Sciatic nerve (tissue), 2 donors: ENCODE data around the gene MYO1E. TPM values are rescaled to one million over a fixed set of nuclear protein-coding genes. Genes with fewer than 3 reads are reported as not detected.
"Not testable (repeated sequence)": the region's sequence is repeated elsewhere in the genome, so short reads cannot be mapped to it uniquely, and the experiment has no call there.

ENCODE experiments used
- ATAC-seq: fragments of 200-7000 bp; cut with Tn5 transposase; one replicate; pipeline ENCODE4 v1.9.1; 2020; ENCODE audit warnings: mild to moderate bottlenecking, moderate library complexity
- DNase-seq: peaks from one replicate; pipeline ENCODE4 v3.0.0-alpha.2; 2020; ENCODE audit warnings: low spot score
- intact Hi-C: fragments of 100-400 bp; cut with DNase I; formaldehyde crosslinking; loops from one replicate; pipeline ENCODE4 v1.14.2; 2022
- total RNA-seq: library from RNA; stranded (reverse); fragmentation: NEBNext Ultra II Directional; extraction: Animal tissue kit (Norgen Biotek cat#: 25700); gene quantifications from one replicate; pipeline ENCODE4 v1.2.1, GENCODE V29; 2021
- donor health status: DM: no; HTN: no; CAD: no.
- donor health status: DM: no; HTN: no; CAD: no.

MYO1E gene
- total RNA-seq, 1 donor from 2014 or later = 146 TPM

DNA sequence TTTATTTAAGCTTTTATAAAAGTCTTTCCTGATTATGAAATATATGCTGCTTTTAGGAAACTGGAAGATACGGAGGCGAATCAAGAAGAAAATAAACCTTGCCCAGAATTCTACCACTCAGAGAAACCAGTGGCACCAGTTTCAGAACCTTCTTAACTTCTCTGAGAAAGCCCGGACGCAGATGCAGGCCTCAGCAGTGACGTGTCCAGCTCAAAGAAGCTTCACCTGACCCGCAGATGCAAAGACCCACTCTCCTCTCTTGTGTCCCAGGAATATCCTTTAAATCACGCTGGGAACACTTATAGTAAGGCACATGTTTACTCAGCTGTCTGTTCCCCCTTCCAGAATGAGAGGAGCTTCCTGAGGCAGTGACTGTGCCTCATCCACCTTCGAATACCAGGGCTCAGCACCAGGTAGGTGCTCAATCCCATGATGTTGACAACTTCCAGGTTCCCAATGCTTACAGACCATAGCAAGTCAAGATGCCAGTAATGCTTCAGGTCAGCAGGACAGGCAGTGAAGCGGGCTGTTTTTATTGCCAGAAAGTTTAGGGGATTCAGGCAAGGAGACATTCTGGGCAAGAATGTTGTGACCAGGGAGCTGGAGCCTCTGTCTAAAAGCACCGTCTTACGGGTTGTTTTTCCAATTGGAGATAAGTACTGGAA, 205.9 kb downstream of the MYO1E start:
- ATAC-seq (no peak), DNase-seq (no peak)
- intact Hi-C loops = no loop called here

DNA sequence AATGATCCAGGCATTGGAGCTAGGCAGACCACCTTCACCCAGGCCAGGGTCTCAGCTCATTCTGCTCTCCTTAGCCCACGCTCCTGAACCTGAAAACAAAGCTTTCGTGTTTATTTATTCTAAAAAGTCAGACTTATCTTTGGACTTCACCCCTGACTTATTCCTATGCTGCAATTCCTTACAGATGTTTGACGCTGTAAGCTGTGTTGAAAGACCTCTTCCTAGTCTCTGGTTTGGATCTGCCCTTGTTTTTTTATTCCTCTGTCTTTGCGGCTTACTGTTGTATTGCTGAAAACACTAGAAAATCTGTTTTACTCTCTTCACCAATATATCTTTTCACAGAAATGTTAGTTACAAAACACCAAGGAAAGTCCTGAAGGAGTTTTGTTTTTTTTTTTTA, 206.5 kb downstream of the MYO1E start:
- DNase-seq = no peak

GRCh38 chr15:59165726-59166125, 206.9 kb downstream of the MYO1E start:
- intact Hi-C loops = no loop called here
- DNase-seq = no peak
- no peak for ATAC-seq

More for the DNA sequence above, 206.5 kb downstream of the MYO1E start:
- intact Hi-C loops = no loop called here
- peak; percentile 73 for ATAC-seq

GRCh38 chr15:59162080-59162479, 210.6 kb downstream of the MYO1E start:
- not testable (repeated sequence) for DNase-seq, ATAC-seq
- intact Hi-C loops = loop anchor here (5.0 kb wide), 1 partner anchor 1125 kb away; no protein-coding TSS in a partner anchor

DNA sequence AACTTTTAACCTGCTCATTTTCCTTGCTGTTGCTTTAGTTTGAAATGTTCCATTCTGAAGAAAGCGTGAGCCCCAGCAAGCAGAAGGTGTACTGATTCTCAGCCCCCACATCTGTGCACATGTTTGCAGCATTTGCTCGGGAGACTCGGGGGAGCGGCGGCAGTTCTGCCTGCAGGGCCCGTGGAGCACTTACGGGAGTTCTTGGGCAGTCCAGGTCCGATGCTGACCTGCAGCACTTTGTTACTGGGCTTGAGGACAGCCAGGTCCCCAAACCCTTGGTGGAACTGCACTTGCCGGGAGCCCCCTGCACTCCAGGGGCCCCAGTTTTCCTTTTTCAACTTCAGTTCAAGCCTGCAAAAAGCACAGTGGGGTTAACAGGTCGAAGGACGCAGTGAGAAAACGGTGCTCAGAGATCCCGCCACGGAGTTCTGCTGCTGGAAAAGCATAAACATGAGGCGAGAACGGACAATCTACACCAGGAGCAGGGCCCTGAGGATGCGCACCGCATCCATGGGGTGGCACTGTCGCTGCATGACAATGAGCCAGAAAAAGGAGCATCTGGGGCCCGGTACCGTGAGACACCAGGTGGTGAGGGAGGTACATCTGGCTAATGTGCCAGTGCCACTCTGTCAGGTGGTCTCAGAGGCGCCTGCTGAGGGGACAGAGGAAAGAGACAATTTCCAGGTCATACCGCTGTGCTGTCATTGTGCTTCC, 211.6 kb downstream of the MYO1E start:
- ATAC-seq = no peak
- DNase-seq = no peak
- intact Hi-C loops = loop anchor here (5.0 kb wide), 1 partner anchor 1124 kb away; no protein-coding TSS in a partner anchor

DNA sequence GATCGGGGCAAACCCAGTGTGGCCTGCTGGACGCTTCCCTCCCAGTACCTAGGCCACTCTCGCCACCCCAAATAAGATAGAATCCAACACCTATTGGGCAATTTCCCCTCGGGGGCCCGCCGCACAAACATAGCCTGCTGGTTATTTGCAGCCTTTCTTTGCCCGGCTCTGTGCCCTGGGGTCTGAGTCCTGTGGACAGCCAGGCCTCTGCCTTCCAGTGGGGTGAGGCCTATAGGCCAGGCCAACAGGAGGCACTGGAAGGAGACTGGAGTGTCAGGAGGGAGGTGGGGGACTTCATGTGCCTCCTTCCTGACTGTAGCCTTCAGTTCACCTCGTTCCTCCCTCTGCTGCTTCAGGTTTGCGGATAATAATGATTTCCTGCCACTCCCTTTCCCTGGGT, 213.5 kb downstream of the MYO1E start:
- DNase-seq (no peak), ATAC-seq (no peak)
- intact Hi-C loops = no loop called here

DNA sequence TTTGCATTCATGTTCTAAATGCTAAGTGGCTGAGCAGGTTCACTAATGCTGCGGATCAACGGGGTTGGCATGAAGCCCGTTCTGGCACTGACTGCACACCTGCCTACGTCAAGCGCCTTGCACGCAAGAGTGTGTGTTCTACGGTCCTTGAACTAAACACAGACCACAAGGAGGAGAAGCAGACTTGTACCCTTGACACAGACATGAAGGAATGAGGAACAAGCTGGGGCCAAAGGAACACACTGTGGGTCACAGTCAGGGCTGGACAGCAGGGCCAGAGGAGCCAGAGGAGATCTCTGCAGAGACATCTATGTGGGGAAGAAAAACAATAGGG, 214.0 kb downstream of the MYO1E start:
- ATAC-seq = no peak
- DNase-seq = no peak
- intact Hi-C loops = no loop called here

DNA sequence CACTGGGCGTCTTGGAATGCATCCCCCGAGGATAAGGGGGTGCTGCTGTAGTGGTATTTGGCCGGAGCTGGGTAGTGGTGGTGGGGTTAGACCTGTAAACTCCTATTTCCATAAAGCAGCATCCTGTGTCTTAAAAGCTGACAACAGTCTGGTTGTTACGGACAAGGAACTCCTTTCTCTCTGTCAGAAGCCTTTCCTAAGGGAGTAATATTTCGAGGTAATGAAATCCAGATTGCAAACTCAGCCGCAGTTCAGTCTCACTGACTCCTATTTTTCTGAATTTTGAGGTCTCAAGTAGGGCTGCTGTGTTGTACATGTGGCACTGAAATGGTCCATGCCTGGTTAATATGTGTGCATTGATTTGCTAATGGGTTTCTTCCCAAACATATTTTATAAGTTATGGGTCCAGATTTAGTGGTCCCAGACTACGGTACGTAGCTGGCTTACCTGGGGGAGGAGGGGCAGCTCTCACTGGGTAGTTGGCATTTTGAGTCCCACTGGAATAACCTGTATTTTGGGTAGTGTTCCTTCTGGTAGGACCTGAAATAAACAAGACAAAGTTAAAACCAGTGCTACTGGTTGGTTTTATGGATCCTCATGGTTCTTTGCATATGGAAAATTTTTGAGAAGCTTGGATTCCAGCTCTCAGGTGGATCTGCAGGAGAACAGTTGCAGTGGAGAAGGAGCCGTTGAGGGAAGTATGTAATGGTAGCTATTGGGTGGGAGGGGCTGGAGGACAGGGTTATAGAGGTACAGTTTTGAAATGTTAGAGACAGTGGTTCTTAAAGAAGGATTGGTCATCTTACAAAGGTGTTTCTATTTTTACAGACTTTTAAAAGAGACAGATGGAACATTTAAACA, 214.6 kb downstream of the MYO1E start:
- ATAC-seq = peak; percentile 83
- no peak for DNase-seq
- intact Hi-C loops = no loop called here

DNA sequence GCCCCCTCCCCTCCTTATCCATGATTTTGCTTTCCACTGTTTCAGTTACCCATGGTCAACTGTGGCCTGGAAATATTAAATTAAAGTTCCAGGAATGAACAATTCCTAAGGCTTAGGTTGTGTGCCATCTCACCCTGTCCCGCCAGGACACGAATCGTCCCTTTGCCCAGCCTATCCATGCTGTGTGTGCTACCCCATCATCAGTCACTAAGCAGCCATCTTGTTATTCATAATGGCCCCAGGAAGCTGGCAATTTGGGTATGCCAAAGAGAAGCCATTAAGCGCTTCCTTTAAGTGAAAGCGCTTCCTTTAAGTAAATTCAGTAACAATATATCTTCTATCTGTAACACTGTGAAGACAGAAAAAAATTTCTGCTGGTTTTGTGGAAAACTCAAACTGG, 215.3 kb downstream of the MYO1E start:
- DNase-seq (no peak), ATAC-seq (no peak)
- intact Hi-C loops = no loop called here

- peak; percentile 32 for DNase-seq
- no peak for ATAC-seq
- intact Hi-C loops = no loop called here
These were observed 217.2 kb downstream of the MYO1E start for GRCh38 chr15:59155431-59155830.

DNA sequence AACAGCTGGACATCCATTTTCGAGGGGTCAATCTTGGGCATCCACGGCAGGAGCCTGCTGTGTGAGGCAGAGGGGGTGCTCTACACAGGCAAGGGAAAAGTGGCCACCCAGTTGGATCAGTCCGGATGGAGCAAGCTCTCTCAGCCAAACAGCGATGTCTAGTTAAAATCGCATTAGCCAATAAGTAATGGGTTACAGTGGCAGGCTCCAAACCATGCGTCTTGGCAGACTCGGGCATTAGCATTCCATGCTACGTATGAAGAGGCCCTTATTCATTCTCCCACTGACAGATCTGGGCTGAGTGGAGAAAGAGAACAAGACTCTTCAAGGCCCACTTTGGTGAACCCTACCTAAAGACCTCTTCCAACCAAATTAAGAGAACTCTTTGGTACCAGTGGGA, 218.4 kb downstream of the MYO1E start:
- intact Hi-C loops = no loop called here
- no peak for ATAC-seq
- DNase-seq = no peak

DNA sequence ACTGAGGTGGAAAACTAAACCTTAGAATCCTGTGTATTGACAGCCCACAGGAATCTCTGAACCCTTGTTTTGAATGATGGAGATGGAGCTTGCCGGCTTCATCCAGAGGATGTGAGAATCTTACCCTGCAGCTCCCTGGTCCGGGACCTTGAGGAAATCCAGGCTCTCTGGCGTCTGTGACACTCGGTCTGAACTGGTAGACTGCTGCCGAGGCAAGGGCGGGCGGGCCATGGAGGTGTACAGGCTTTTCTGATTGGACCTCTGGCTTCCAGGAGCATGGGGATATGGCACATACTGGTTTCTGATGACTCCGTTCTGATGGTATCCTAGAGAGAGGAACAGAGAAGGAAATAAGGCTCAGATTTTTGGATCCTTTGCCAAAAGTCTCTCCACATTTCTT, 219.2 kb downstream of the MYO1E start:
- ATAC-seq (no peak), DNase-seq (no peak)
- intact Hi-C loops = no loop called here

DNA sequence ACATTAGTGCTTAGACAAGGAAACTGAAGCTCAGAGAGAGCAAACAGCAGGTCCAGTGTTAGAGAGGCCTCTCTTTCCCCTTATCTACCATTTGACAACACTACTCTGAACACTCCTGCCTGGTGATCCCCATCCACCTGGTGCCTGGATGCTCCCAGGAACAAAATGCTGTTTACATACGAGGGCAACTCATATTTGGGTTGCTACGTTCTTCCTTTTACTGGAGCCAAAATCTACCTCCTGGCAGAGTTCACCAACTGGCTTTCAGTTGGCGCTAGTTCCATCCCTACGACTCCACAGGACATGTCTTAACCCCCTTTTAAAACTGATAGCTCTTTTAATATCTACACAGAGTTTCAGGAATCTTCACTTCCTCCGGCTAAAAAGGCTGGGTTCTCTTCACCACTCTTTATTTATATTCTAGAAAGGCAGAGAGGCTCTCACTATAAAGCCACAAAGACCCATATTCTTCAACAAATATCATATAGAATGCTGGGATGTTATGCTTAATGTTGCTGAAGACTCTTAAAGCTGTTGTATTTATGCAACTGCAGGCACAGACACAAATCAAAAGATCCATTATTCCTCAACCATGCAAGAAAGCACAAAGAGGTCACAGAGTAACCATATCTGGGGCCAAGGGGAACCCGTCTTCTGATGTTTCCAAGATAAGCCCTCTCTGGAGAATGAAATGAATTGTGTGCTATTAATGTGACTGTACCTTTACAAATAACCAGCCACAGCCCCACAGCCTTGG, 219.8 kb downstream of the MYO1E start:
- no peak for ATAC-seq
- DNase-seq = no peak
- intact Hi-C loops = no loop called here

- DNase-seq (no peak), ATAC-seq (no peak)
- intact Hi-C loops = no loop called here
These were observed 222.5 kb downstream of the MYO1E start for GRCh38 chr15:59150185-59150584.

DNA sequence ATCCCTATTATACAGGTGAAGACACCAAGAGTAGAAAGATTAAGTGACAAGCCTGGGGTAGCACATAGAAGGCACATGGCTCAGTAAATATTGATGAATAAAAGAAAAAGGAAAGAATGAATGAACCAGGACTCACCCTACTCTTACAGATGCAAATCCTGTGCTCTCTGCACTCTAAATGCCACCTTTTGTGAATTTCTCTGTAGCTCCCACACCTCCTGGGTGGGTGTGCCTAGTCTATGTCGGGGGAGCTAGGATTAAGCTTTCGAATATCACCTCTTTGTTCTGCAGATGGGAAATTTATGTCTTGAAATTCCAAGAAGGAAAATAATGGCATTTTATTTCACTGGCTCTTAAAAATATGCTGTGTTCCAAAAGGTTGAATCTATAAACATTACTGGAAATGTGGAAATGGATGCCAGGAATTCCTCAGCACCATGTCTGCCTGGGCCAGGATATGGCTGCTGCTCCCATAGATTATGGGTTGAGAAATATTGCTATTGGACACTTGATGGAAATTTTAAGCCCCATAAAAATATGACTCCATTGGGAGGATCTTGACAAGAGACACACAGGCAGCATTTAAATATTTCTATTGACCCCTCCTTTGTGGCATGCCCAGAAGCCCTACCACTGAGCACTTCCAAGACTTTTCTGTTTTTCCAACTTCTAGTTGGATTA, 224.4 kb downstream of the MYO1E start:
- intact Hi-C loops = no loop called here
- DNase-seq = no peak
- ATAC-seq = peak; percentile 33

DNA sequence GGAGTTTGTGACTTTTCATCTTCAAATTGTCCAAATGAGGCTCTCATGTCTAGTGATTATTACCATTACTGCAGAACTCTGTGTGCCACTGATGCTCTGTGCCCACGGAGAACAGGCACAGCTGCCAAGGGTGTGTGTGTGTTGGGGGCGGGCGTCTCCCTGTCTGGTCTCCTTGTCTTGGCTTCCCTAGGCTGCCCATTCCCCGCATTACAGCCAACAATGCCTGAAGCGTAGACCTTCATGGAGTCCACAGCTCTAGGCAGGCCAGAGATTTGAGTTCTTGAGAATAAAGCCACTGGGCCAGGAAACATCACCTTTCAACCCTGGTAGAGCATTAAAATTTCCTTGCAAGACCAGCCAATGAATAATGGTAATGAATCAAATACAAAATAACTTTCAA, 225.0 kb downstream of the MYO1E start:
- no peak for ATAC-seq
- DNase-seq = no peak
- intact Hi-C loops = loop anchor here (2.0 kb wide), 1 partner anchor 57 kb away; no protein-coding TSS in a partner anchor

- intact Hi-C loops, ATAC-seq, DNase-seq: not testable (repeated sequence)
These were observed 228.1 kb downstream of the MYO1E start for GRCh38 chr15:59144594-59144993.

DNA sequence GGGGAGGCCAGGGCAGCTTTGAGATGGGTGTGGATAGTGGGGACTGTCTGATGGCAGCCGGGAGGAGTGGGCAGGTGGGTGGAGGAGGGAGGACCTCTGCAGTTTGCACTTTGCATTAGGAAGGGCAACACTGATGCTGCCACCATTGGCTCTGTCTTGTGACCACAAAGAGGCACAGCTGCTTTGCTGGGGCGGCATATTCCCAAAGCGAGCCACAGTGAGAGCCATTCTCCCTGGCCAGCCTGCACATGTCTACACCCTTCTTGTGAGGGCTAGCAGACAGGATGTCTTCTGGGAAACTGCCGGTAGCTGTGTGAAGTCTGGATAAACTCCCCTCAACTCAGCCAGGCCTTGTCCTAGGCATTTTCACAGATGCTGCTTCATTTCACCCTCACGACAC, 229.4 kb downstream of the MYO1E start:
- ATAC-seq = no peak
- intact Hi-C loops = no loop called here
- DNase-seq = no peak
